C4-2B (cell line): Measurements from ENCODE around the gene XAB2.
"Not testable (repeated sequence)": the region's sequence is repeated elsewhere in the genome, so short reads cannot be mapped to it uniquely, and the experiment has no call there.

ENCODE experiments used
- H3K27ac ChIP-seq: fragments of 450-650 bp; 2 replicates; pipeline ENCODE4 v1.5.1; 2017
- CTCF ChIP-seq: fragments of 450-650 bp; conservative IDR thresholded peaks from 2 replicates; pipeline ENCODE4 v1.5.1; 2017; ENCODE audit warnings: mild to moderate bottlenecking
- ZFX ChIP-seq: fragments of 450-650 bp; IDR thresholded peaks from 2 replicates; pipeline ENCODE4 v1.6.1; 2017

Gene XAB2

GRCh38 chr19:7648265-7649014 lies 19.1 kb upstream of the XAB2 start:
- TF ChIP-seq ZFX (no peak), CTCF (no peak)
- H3K27ac ChIP-seq, result peak overlapping the region; percentile 6; the same call in 1 of the 2 replicates

GRCh38 chr19:7647156-7647555 lies 17.8 kb upstream of the XAB2 start:
- no peak overlapping the region for H3K27ac ChIP-seq
- TF ChIP-seq ZFX, result no peak

GRCh38 chr19:7646426-7646700 lies 17.0 kb upstream of the XAB2 start:
- no peak for TF ChIP-seq CTCF
- no peak for TF ChIP-seq ZFX
- no peak overlapping the region for H3K27ac ChIP-seq

- TF ChIP-seq ZFX (no peak), CTCF (no peak)
- H3K27ac ChIP-seq, result no peak overlapping the region
Measured at GRCh38 chr19:7645656-7646425, 16.5 kb upstream of the XAB2 start.

- TF ChIP-seq CTCF, result no peak
- no peak for TF ChIP-seq ZFX
- no peak overlapping the region for H3K27ac ChIP-seq
Measured at GRCh38 chr19:7645163-7645562, 15.8 kb upstream of the XAB2 start.

GRCh38 chr19:7644550-7644877 lies 15.2 kb upstream of the XAB2 start:
- H3K27ac ChIP-seq, result no peak overlapping the region
- TF ChIP-seq ZFX (no peak), CTCF (no peak)

- not testable (repeated sequence) for H3K27ac ChIP-seq
Measured at GRCh38 chr19:7643629-7644549, 14.5 kb upstream of the XAB2 start.

GRCh38 chr19:7643031-7643415 lies 13.7 kb upstream of the XAB2 start:
- no peak overlapping the region for H3K27ac ChIP-seq
- no peak for TF ChIP-seq CTCF
- no peak for TF ChIP-seq ZFX
